M059J (cell line): ENCODE results near the gene ATP13A4. TPM values are rescaled to one million over a fixed set of nuclear protein-coding genes. Genes with fewer than 3 reads are reported as not detected.
A peak's percentile ranks its signal among the peaks of the same experiment; 100 is the strongest.
"Not testable (repeated sequence)": the region's sequence is repeated elsewhere in the genome, so short reads cannot be mapped to it uniquely, and the experiment has no call there.

Source experiments
- DNase-seq: peaks from one replicate; pipeline ENCODE4 v3.0.0-alpha.2; 2012; ENCODE audit warnings: low read depth
- total RNA-seq: library from RNA; depleted of rRNA; stranded (reverse); fragments of >200 nt; shearing (Covaris generic); gene quantifications from 2 replicates; pipeline ENCODE4 v1.2.3, GENCODE V29; 2014

ATP13A4 gene
- total RNA-seq, 1 experiment from 2014 or later = 0.10 TPM

- peak; percentile 8 for DNase-seq
Measured at GRCh38 chr3:193560870-193561269, 6.2 kb upstream of the ATP13A4 start.

GRCh38 chr3:193560091-193560490 is 5.4 kb upstream of the ATP13A4 start:
- no peak for DNase-seq

- DNase-seq = no peak
Measured at GRCh38 chr3:193559100-193559499, 4.4 kb upstream of the ATP13A4 start.

GRCh38 chr3:193556841-193557240 is 2.1 kb upstream of the ATP13A4 start:
- DNase-seq = no peak

- DNase-seq = no peak
Measured at GRCh38 chr3:193553586-193553985, 1.1 kb downstream of the ATP13A4 start.

GRCh38 chr3:193552923-193553322 is 1.8 kb downstream of the ATP13A4 start:
- no peak for DNase-seq

- DNase-seq = peak; percentile 30
Measured at GRCh38 chr3:193548406-193548805, 6.3 kb downstream of the ATP13A4 start.

GRCh38 chr3:193546129-193546528 is 8.6 kb downstream of the ATP13A4 start:
- no peak for DNase-seq

- DNase-seq = peak; percentile 55
Measured at GRCh38 chr3:193545304-193545703, 9.4 kb downstream of the ATP13A4 start.

- DNase-seq = no peak
Measured at GRCh38 chr3:193544289-193544688, 10.4 kb downstream of the ATP13A4 start.

- DNase-seq = no peak
Measured at GRCh38 chr3:193530231-193531165, 24.2 kb downstream of the ATP13A4 start.

GRCh38 chr3:193526085-193526484 is 28.6 kb downstream of the ATP13A4 start:
- not testable (repeated sequence) for DNase-seq

GRCh38 chr3:193522473-193522872 is 32.2 kb downstream of the ATP13A4 start:
- DNase-seq = no peak

- DNase-seq = no peak
Measured at GRCh38 chr3:193520738-193521137, 34.0 kb downstream of the ATP13A4 start.

GRCh38 chr3:193515966-193516365 is 38.7 kb downstream of the ATP13A4 start:
- no peak for DNase-seq

- no peak for DNase-seq
Measured at GRCh38 chr3:193510154-193510553, 44.5 kb downstream of the ATP13A4 start.

- no peak for DNase-seq
Measured at GRCh38 chr3:193509103-193509965, 45.4 kb downstream of the ATP13A4 start.

- DNase-seq = no peak
Measured at GRCh38 chr3:193508108-193508507, 46.6 kb downstream of the ATP13A4 start.

- DNase-seq = peak; percentile 22
Measured at GRCh38 chr3:193507566-193507965, 47.1 kb downstream of the ATP13A4 start.

GRCh38 chr3:193506921-193507320 is 47.8 kb downstream of the ATP13A4 start:
- DNase-seq = no peak

GRCh38 chr3:193502871-193503270 is 51.8 kb downstream of the ATP13A4 start:
- DNase-seq = no peak

GRCh38 chr3:193499801-193500485 is 54.8 kb downstream of the ATP13A4 start:
- DNase-seq = no peak
